NCI-H82 (cell line): Measurements from ENCODE around the gene FNDC3A.
A peak's percentile ranks its signal among the peaks of the same experiment; 100 is the strongest.

ENCODE experiments used
- DNase-seq: peaks from one replicate; lab custom pipeline; 2025; lab: John Stamatoyannopoulos, UW

Gene FNDC3A, protein sequence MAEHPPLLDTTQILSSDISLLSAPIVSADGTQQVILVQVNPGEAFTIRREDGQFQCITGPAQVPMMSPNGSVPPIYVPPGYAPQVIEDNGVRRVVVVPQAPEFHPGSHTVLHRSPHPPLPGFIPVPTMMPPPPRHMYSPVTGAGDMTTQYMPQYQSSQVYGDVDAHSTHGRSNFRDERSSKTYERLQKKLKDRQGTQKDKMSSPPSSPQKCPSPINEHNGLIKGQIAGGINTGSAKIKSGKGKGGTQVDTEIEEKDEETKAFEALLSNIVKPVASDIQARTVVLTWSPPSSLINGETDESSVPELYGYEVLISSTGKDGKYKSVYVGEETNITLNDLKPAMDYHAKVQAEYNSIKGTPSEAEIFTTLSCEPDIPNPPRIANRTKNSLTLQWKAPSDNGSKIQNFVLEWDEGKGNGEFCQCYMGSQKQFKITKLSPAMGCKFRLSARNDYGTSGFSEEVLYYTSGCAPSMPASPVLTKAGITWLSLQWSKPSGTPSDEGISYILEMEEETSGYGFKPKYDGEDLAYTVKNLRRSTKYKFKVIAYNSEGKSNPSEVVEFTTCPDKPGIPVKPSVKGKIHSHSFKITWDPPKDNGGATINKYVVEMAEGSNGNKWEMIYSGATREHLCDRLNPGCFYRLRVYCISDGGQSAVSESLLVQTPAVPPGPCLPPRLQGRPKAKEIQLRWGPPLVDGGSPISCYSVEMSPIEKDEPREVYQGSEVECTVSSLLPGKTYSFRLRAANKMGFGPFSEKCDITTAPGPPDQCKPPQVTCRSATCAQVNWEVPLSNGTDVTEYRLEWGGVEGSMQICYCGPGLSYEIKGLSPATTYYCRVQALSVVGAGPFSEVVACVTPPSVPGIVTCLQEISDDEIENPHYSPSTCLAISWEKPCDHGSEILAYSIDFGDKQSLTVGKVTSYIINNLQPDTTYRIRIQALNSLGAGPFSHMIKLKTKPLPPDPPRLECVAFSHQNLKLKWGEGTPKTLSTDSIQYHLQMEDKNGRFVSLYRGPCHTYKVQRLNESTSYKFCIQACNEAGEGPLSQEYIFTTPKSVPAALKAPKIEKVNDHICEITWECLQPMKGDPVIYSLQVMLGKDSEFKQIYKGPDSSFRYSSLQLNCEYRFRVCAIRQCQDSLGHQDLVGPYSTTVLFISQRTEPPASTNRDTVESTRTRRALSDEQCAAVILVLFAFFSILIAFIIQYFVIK

DNA sequence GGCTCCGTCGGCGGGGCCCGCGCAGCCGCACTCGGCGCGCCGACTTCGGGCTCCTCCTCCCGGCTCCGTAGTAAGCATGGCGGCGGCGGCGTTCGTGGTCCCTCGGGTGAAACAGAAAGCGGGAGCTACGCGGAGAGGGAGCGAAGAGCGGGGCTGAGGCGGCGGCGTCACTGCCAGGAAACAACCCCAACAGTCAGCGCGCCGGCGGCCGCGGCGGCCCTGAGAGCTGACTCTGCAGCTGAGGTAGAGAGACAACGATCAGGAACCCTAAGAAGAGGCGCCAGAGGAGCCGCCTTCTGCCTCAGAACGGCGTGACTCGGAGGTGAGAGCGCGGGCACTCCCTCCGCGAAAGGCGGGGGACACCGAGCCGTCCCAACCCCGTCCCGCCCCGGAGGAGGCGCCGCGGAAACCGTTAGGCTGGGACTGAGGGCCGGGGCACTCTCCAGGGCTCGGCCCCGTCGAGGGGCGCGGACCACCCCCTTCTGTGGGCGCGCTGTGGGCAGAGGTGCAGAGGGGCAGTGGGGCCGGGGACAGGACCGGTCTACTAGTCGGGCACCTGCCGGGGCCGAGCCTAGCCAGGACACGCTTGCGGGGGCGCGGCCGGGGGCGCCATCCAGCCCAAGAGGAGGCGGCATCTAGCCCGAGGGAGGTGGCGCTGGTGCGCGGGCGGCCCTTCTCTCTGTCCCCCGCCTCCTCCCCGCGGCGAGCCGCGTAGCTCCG lies at the start of gene FNDC3A:
Gene FNDC3A, plus strand, starts transcription at position 57 of the 720 bp plus-strand sequence. CDS start 30,279 bp downstream, outside the sequence.
- peak; percentile 95 for DNase-seq

DNA sequence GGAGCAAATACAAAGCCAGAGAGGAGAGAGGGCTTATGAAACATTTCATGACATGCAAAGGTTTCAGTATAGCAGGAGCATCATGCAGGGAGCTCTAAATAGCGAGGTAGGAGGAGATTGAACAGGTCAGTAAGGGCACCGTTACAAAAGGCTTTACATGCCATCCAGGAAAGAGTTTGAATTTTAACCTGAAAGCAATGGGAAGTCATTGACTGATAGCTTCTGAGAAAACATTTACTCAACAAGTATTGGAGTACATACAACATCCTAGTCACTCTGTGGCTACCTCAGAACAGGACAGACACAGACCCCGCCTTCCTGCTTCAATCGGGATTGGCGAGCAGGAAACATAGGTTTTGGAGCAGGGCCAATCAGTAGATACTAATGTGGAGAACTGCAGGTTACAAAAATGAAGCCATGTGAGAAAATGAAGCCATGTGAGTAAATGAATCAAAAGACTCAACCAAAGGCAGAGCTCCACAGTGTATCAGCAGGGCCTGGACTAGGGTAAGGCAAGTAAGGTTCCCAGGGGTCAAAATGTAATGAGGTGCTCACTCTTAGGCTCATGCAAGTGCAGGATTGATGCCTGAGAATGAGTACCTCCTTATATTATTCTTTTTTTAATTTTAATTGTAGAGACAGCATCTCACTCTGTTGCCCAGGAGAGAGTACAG lies 46.8 kb upstream of the FNDC3A start:
- DNase-seq = no peak

DNA sequence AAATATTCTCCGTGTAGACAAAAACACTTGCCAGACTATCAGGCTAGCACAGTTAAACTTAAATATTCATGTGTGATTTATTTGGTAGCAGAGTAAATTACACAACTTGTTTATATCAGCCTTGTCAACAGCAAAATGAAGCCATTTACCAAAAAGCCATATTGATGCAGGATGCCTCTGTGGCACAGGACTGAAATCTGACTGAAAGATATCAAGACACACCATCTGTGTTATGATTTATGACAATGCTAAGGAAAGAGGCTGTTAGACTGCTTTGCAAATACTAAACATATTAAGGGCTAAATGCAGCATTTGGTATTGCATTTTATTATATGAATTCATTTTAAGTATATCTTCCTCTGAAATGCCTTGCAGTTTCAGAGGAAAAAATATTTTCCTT lies 44.8 kb upstream of the FNDC3A start:
- no peak for DNase-seq

DNA sequence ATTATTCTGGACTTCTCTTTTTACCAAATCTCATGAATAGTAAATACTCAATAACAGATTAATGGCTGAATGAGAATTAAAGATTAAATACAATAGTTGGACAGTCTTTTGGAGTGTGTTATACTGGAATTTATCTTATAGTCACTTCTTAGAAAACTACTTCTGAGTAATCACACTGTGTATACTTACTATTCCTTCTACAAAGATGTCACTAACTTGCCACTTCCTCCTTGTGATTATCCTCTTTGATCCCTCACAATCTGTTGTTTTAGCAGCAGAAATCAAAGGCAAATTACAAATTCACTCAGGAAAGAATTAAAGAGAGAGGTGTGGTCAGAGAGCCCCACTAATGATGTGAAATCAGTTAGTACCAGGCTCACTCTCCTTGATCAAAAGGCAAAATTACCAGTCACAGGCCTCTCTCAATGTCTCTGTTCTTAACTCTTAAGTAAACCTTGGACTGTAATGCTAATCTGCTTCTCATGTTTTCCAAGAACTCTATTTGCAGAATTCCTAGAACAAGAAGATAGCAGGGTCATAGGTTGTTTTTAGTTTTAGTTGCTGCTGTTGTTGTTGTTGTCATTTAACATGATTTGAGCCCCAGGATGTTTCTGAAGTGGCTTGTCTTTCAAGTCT lies 37.3 kb upstream of the FNDC3A start:
- peak; percentile 34 for DNase-seq

DNA sequence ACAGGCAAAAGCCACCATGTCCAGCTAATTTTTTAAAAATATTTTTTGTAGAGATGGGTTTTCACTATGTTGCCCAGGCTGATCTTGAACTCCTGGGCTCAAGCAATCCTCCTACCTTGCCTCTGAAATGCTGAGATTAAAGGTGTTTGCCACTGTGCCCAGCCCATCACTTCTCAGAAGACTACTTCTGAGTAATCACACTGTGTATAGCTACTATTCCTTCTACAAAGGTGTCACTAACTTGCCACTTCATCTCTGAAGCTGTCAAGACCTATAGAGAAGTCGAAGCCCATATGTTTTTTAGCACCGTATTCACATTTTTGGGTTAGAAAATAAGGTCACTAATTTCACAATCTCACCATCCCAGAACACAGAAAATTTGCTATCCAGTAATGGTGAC lies 36.0 kb upstream of the FNDC3A start:
- DNase-seq = no peak

DNA sequence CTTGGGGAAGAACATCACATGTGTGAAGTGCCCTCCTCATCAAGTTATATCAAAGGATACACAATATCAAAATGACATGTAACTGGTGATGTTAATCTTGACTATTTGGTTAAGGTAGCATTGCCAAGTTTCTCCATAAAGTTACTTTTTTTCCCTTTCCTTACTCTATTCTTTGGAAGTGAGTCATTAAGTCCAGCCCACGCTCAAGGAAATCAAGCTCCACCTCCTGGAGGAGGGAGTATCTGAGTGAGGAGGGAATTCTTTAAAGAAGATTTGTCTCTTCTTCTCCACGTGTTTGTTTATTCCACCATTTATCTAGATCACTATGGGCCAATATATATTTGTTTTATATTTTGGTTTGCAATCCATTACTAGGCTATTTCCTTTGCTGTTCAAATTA lies 33.6 kb upstream of the FNDC3A start:
- no peak for DNase-seq

DNA sequence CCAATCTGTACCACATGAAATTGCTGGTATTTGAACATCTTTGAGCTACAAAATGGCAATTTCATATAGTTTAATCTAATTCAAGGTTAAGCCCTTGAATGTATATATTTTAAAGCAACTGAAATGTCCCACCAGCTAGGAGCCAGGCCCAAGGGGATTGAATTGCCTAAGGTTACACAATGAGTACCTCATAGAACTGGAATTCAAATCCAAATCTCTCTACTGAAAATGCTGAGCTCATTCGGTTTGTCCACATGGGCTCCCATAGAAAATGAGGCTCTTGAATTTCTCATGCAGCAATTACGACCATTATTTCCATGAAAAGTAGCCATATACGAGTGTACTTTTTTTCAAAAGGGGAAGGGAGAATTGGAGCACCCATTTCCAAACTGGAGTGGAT lies 31.5 kb upstream of the FNDC3A start:
- DNase-seq = no peak

DNA sequence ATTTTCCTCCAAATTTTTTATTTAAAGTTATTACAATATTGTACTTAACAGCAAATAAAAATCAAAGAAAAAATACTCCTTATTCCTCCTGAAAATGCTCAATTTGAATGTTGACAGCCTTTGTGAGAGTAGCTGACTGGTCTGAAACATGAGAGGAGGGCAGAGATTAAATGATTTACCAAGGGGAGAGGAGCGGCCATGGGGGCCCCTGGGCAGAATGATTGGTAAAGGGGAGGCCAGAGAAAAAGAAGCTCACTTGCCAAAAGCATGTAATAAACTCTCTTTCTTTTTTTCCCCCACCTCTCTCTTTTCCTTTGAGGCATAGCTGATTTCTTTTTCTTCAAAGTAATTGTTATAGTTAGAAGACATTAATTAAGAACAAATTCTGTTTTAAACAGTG lies 30.1 kb upstream of the FNDC3A start:
- peak; percentile 80 for DNase-seq

DNA sequence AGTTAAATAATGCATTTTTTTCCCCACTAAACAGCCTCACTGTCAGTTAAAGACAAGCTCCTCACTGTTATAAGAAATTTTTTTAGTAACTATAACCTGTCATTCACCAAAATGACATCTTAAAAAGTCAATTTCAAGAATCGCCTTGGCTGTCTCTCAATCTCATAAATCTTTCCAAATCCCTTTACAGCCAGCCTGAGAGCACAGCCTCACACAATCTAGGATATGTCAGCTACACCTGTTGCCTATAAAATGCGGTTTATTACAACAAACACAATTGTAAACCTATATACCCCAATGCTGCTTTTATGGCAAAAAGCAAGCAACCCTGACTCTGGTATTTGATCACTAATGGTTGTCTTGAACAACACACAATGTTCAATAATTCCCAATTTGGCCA lies 29.5 kb upstream of the FNDC3A start:
- DNase-seq = peak; percentile 85

DNA sequence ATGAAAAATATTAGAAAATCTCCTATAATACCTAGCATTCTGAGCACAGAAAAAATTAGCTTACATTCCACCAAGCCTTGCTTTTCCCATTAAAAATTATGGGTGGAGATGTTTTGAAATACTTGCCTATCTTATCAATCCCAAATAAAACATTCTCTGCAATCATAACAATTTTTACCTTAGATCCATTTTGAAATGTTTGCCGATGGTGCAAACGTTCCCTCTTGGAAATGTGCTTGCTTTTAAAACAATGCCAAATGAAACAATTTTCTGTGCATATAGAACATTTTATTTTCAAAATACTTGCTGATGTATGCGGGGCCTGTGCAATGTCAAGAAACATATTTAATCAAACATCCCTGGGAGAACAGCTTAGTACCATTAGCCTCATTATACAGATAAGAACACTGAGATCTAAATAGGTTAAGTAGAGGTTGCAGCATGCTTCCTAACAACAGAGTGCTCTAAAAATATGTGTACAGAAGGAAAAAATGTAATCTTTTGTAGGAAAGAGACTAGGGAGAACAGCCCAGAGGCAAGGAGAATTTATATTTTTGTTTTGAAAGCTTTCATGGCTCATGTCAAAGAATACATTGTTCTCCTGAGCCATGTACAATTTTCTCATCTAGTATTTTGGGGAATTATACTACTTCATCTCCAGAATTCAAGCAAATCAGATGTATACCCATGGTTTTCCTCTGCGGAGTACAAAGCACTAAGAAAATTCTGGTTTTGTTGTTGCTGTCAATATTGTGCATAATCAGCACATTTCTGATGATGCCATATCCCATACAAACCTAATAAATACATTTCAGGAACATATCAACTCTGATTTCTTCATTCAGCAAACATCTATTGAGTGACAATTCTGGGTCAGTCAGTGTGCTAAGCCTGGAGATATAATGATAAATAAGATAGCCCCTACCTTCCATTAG lies 25.9 kb upstream of the FNDC3A start:
- DNase-seq = no peak

DNA sequence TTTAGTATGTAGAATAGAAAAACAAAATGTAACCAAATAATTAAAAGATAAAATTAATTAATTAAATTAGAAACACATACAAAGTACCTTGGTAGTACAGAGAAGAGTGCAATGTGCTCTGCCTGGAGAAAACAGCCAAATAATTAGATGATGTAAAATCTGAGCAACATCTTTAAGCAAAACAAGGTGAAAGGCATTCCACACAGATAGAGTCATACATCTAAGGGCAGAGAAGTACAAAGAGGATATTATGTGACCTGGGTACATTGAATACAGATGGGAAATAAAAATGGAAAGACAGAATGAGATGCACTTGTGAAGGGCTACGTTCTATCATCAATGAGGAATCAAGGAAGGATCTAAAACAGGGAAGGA lies 25.2 kb upstream of the FNDC3A start:
- DNase-seq = no peak

DNA sequence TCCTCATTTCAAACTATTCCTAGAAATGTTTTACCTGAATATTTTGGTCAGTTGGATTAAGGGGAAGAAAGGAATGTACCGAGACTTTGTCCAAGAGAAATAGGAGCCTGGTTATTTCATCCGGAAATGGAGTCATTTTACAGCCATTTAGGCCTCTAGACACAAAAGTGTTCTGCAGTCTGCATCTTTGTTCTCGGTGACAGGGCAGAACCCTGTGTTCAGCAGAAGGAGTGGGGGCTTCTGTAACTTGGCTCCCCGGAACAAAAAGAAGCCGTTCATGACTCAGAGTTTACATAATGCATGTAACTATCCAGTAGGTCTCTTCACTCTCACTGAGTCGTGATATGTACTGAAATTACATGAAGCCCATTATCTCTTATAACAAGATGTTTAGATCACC lies 21.6 kb upstream of the FNDC3A start:
- no peak for DNase-seq

DNA sequence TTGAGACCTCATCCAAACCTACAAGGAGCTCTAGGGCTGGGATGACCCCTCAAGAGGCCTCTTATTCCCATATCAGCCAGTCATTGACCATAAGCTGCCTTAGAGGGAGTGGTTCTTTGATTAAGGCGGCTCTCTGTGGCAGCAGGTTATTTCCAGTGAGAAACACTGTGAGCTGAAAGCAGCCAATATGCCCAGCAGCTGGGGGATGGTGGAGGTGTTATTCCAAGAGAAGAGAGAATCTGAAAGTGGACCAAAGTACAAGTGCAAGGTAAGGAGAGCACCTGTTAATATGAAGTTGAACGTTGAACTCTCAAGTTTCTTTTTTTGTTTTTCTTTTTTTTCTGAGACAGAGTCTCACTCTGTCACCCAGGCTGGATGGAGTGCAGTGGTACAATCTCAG lies 20.2 kb upstream of the FNDC3A start:
- no peak for DNase-seq

DNA sequence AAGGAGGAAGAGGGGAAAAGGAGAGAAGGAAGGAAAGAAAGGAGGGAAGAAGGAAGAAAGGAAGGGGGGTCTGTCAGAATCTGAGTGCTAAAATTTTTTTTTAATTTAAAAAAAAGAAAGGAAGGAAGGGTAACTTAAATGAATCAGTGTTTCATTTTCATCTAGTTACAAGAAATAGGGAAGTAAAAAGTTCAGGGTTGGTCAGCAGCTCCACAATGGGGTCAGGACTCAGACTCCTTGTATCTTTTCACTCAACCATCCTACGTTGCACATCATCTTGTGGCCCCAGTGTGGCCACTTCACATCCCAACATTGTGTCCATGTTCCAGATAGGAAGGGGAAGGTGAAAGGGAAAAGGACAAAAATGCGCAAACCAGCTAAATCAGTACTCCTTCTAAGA lies 14.3 kb upstream of the FNDC3A start:
- no peak for DNase-seq

DNA sequence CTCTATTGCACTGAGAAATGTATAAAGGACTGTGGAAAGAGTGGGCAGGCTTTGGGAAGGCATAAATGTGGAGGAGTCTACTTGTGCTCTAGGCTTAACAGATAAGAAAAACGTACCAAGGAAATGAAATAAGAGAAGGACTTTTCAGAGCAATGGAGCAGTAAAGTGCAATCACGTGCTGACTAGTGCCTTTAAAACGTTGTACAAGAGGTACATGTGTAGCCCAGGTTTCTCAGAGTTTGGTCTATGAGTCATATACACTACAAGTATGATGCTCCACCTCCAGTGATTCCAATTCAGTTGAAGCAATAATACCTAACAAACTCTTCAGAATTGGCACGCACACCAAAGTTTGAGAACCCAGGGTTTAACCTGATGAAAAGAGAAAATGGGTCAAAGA lies 13.4 kb upstream of the FNDC3A start:
- DNase-seq = no peak

DNA sequence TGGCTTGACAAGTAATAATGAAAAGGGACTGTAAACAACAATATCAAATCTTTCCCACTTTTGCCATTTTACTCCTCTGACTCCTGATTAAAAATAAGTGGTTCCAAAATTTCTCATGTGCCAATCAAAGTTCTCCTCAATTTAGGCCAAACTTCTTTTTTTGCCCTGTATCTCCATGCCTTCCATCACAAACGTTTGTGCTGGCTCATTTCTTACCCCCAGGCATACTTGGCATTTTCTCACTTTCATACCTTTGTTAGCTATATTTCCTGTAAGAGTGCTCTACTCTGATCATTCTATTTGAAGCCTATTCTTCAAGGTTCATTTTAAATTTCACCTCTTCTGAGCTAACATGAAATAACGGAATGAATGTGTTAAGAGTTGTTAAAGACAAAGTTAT lies 10.0 kb upstream of the FNDC3A start:
- no peak for DNase-seq

DNA sequence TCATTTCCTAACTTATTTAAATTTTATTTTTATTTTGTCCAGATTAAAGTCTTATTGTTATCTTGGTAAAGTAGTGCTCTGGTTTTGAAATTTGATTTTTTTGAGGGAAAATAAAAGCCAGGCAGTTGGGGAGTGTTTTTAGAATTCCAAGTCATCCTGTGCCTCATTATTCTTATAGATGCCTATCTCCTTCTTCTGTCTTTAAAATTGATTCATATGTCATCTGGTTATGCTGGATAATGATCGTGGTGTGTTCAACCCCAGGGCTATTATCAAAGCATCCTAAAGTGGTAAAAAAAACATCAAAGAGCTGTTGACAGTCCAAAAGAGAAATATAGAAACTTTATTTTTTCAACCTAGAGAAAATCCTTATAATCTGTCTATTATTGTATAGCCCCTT lies 6.0 kb upstream of the FNDC3A start:
- DNase-seq = no peak

DNA sequence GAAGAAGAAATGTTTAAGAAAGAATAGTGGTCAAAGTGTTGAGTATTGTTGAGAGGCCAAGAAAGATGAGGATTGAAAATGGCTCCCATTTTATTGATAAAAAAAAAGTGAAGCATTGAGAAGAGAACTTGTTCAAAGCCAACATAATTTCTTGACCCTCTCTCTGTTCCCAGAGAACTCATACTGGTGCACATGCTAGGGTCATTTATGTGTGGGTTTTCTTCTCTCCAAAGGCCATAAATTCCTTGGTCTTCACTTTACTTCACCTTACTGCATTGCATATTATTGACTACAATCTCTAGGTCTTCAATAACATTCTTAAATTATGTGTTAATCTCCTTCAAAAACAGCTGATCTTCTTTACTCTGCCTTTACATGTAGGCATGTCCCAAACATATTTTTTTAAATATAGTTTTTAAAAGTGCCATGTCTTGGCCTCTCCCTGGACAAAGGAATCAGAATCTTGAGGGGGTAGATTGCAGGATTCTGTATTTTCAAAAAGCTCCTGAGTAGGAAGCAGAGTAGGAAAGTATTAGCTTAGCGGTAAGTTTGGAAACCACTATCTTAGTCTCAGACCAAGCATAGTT lies 1.8 kb upstream of the FNDC3A start:
- DNase-seq = no peak

DNA sequence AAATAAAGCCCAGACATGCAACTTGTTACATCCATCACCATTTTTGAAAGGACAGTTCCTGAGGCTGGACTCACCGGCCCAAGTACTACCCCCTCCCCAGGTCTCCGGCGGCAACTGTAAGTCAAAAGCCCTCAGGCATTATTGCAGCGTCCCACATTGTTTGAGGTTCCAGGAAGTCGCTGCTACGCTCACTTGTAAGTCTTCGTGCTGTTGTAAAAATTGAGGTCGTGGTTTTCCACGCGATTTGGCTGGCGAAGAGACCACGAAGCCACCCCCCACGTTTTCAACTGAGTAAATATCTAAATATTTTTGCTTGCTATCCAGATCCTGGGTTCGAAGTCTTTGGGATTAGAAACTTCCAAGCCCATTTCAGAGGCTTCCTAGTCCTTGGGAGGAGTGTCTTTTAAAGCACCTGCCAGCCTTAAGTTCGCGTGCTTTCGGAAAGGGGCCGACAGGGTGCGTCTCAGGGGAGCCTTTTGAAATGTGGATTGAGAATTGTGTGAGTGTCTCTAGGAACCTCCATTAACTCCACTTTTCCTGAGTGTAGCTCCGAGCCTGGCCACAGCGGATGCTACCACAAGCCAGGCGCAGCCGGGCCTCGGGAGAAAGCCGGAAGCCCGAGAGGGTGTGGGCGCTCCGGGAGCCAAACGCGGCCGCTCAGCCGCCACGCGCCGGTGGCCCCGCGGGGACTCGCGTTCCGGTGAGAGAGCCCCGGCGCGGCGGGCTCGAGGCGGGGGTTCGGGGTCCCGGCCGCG lies 434 bp upstream of the FNDC3A start:
- DNase-seq = peak; percentile 85
